Subcutaneous abdominal adipose tissue (tissue), 5 donors: ENCODE measurements around the gene ITGA6.

Experiments used
- H3K27ac ChIP-seq: one replicate; pipeline ENCODE4 v1.7.0; 2013; ENCODE audit warnings: low read depth, mild to moderate bottlenecking, inconsistent platforms, low read length, moderate library complexity
- H3K27me3 ChIP-seq, 5 donors: one replicate each; pipeline ENCODE4 v1.7.0; 2013; ENCODE audit warnings: low read length in 5 of 5, inconsistent platforms in 1 of 5; ENCODE audit not compliant: control insufficient read depth in 5 of 5, insufficient read depth in 4 of 5
- H3K36me3 ChIP-seq, 5 donors: one replicate each; pipeline ENCODE4 v1.7.0; 2013; ENCODE audit warnings: low read length in 5 of 5; ENCODE audit not compliant: control insufficient read depth in 5 of 5, insufficient read depth in 5 of 5
- H3K4me1 ChIP-seq, 5 donors: one replicate each; pipeline ENCODE4 v1.7.0; 2013; ENCODE audit warnings: low read length in 5 of 5, mild to moderate bottlenecking in 3 of 5, moderate library complexity in 1 of 5; ENCODE audit not compliant: control insufficient read depth in 5 of 5, insufficient read depth in 5 of 5
- H3K4me3 ChIP-seq, 5 donors: one replicate each; pipeline ENCODE4 v1.7.0; 2013; ENCODE audit warnings: low read length in 5 of 5, low read depth in 1 of 5
- H3K9ac ChIP-seq, 5 donors: one replicate each; pipeline ENCODE4 v1.7.0; 2013; ENCODE audit warnings: low read length in 5 of 5, mild to moderate bottlenecking in 4 of 5, moderate library complexity in 3 of 5
- H3K9me3 ChIP-seq, 5 donors: one replicate each; pipeline ENCODE4 v1.7.0; 2013; ENCODE audit warnings: low read length in 5 of 5; ENCODE audit not compliant: control insufficient read depth in 5 of 5
- donor health status: healthy.
- donor health status: healthy.
- donor health status: healthy.
- donor health status: healthy.
- donor health status: healthy.

ITGA6 gene

GRCh38 chr2:172427256-172427989, at the start of gene ITGA6:
Gene ITGA6, plus strand, starts transcription at chr2:172427586.
- Histone ChIP-seq H3K27me3 (no peaks in the 10 kb centered on the region), H3K4me1 (peaks cover 0 to 44% (median 33%) of the 10 kb centered on the region in 5 donors), H3K27ac (peak within 1 kb of the TSS; percentile 71), H3K9me3 (no peaks in the 10 kb centered on the region), H3K4me3 (peak within 1 kb of the TSS; percentile 76 to 92 (median 81)), H3K36me3 (no peaks in the 10 kb centered on the region), H3K9ac (peak within 1 kb of the TSS in 4 of 5 donors; percentile 46 to 73 (median 64))

GRCh38 chr2:172380436-172381274, 46.7 kb upstream of the ITGA6 start:
- H3K4me3 ChIP-seq, result no peak overlapping the region
- no peak overlapping the region for H3K9ac ChIP-seq
- H3K9me3 ChIP-seq, result peaks cover 0 to 6% (median 0%) of the 10 kb centered on the region in 5 donors
- peaks cover 0 to 24% (median 12%) of the 10 kb centered on the region in 5 donors for H3K4me1 ChIP-seq
- H3K27me3 ChIP-seq, result no peaks in the 10 kb centered on the region
- H3K27ac ChIP-seq, result no peak overlapping the region
- H3K36me3 ChIP-seq, result no peaks in the 10 kb centered on the region

GRCh38 chr2:172381275-172382027, 45.9 kb upstream of the ITGA6 start:
- no peak overlapping the region for H3K27ac ChIP-seq
- no peak overlapping the region for H3K9ac ChIP-seq
- no peaks in the 10 kb centered on the region for H3K27me3 ChIP-seq
- H3K4me1 ChIP-seq, result peaks cover 0 to 24% (median 12%) of the 10 kb centered on the region in 5 donors
- no peak overlapping the region for H3K4me3 ChIP-seq
- no peaks in the 10 kb centered on the region for H3K36me3 ChIP-seq
- H3K9me3 ChIP-seq, result peaks cover 0 to 6% (median 0%) of the 10 kb centered on the region in 5 donors

- Histone ChIP-seq H3K27me3 (no peaks in the 10 kb centered on the region), H3K27ac (no peak overlapping the region), H3K4me1 (peaks cover 0 to 10% (median 0%) of the 10 kb centered on the region in 5 donors), H3K9ac (no peak overlapping the region), H3K9me3 (no peaks in the 10 kb centered on the region), H3K4me3 (no peak overlapping the region), H3K36me3 (no peaks in the 10 kb centered on the region)
These were observed 40.0 kb upstream of the ITGA6 start for GRCh38 chr2:172387361-172387760.

GRCh38 chr2:172389685-172390339, 37.6 kb upstream of the ITGA6 start:
- Histone ChIP-seq H3K9ac (no peak overlapping the region), H3K4me3 (no peak overlapping the region), H3K9me3 (no peaks in the 10 kb centered on the region), H3K27ac (no peak overlapping the region), H3K36me3 (no peaks in the 10 kb centered on the region), H3K4me1 (peaks cover 0 to 23% (median 13%) of the 10 kb centered on the region in 5 donors), H3K27me3 (no peaks in the 10 kb centered on the region)

GRCh38 chr2:172394002-172394401, 33.4 kb upstream of the ITGA6 start:
- H3K36me3 ChIP-seq, result no peaks in the 10 kb centered on the region
- H3K9ac ChIP-seq, result no peak overlapping the region
- H3K27me3 ChIP-seq, result no peaks in the 10 kb centered on the region
- H3K27ac ChIP-seq, result peak overlapping the region; percentile 13
- no peaks in the 10 kb centered on the region for H3K9me3 ChIP-seq
- peaks cover 7 to 47% (median 24%) of the 10 kb centered on the region in 5 donors for H3K4me1 ChIP-seq
- H3K4me3 ChIP-seq, result peak overlapping the region in 1 of 5 donors; percentile 12

GRCh38 chr2:172395503-172395902, 31.9 kb upstream of the ITGA6 start:
- Histone ChIP-seq H3K4me1 (peaks cover 7 to 40% (median 24%) of the 10 kb centered on the region in 5 donors), H3K4me3 (no peak overlapping the region), H3K27ac (no peak overlapping the region), H3K9me3 (no peaks in the 10 kb centered on the region), H3K36me3 (no peaks in the 10 kb centered on the region), H3K27me3 (no peaks in the 10 kb centered on the region), H3K9ac (no peak overlapping the region)

- Histone ChIP-seq H3K4me3 (no peak overlapping the region), H3K9ac (no peak overlapping the region), H3K36me3 (no peaks in the 10 kb centered on the region), H3K4me1 (peaks cover 7 to 43% (median 24%) of the 10 kb centered on the region in 5 donors), H3K27ac (no peak overlapping the region), H3K27me3 (no peaks in the 10 kb centered on the region), H3K9me3 (no peaks in the 10 kb centered on the region)
These were observed 30.1 kb upstream of the ITGA6 start for GRCh38 chr2:172397148-172397834.

- H3K27ac ChIP-seq, result no peak overlapping the region
- H3K4me1 ChIP-seq, result peaks cover 7 to 54% (median 21%) of the 10 kb centered on the region in 5 donors
These were observed 28.9 kb upstream of the ITGA6 start for GRCh38 chr2:172398440-172398839.

More at GRCh38 chr2:172398440-172398839, 28.9 kb upstream of the ITGA6 start:
- Histone ChIP-seq H3K27me3 (no peaks in the 10 kb centered on the region), H3K9me3 (no peaks in the 10 kb centered on the region), H3K36me3 (no peaks in the 10 kb centered on the region), H3K9ac (no peak overlapping the region), H3K4me3 (no peak overlapping the region)
